C4-2B (cell line): ENCODE results near the gene RNF214.

ENCODE experiments used
- H3K27ac ChIP-seq: fragments of 450-650 bp; 2 replicates; pipeline ENCODE4 v1.5.1; 2017
- CTCF ChIP-seq: fragments of 450-650 bp; conservative IDR thresholded peaks from 2 replicates; pipeline ENCODE4 v1.5.1; 2017; ENCODE audit warnings: mild to moderate bottlenecking
- ZFX ChIP-seq: fragments of 450-650 bp; IDR thresholded peaks from 2 replicates; pipeline ENCODE4 v1.6.1; 2017

Gene RNF214

DNA sequence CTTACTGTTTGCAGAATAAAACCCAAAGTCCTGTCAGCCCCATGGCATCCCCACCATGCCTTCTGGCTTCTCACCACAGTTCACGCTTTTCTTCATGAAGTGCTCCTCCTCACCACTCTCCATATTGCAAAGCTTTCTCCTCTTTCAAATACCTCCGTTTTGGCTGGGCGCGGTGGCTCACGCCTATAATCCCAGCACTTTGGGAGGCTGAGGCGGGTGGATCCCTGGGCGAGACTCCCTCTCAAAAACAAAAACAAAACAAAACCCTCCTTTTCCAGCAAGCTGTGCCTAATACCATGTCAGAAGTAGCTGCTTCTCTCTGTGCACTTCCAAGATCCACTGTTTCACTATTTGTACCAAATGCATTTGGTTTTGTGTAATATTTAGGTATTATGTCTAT, 76.8 kb downstream of the RNF214 start:
- TF ChIP-seq ZFX (no peak), CTCF (no peak)
- H3K27ac ChIP-seq, result no peak overlapping the region

- H3K27ac ChIP-seq, result no peak overlapping the region
- TF ChIP-seq ZFX (no peak), CTCF (no peak)
Measured at GRCh38 chr11:117313091-117313490, 80.6 kb downstream of the RNF214 start.

DNA sequence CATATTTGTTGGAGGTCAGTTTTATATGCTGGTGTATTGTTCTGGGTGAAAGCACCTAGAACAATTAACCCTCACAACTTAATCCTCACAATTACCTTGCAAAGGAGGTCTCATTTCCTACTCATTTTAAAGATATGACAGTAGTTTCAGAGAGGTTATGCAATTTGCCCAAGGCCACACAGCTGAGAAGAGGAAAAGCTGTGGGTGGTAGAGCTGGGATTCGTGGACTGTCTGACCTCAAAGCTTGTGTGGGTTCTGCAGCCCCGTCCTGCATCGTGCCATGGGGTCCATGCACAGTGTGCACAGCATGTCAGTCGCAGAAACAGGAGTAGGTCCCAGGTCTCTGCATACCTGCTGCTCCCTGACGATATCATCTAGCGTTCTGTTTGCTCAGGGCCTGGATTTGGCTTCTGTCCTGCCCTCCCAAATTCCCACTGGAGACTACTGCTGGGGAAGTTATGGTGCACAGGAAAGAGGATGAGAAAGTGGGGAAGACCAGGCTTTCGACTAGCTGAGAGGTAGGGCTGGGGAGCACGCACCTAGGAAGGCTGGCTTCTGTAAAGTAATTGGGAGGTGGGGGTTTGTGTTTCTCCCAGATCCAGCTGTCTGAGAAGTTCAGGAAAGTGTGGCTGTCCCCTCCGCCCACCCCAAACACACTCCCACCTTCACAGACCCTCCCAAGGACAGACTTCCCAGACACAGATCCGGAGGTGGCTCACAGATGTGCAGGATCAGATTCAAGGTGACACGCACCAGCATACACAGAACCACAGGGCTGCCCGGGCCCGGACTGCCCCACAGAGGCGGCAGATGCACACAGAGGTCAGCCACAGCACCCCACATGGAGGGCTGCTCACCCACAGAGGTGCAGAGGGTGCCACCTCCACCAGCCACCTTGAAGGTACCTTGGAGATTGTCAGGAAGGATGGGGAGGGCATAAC, 81.6 kb downstream of the RNF214 start:
- H3K27ac ChIP-seq, result peak overlapping the region; percentile 8; the same call in 1 of the 2 replicates
- TF ChIP-seq ZFX (no peak), CTCF (no peak)

GRCh38 chr11:117314840-117315239, 82.4 kb downstream of the RNF214 start:
- H3K27ac ChIP-seq, result no peak overlapping the region; the same call in 1 of the 2 replicates

DNA sequence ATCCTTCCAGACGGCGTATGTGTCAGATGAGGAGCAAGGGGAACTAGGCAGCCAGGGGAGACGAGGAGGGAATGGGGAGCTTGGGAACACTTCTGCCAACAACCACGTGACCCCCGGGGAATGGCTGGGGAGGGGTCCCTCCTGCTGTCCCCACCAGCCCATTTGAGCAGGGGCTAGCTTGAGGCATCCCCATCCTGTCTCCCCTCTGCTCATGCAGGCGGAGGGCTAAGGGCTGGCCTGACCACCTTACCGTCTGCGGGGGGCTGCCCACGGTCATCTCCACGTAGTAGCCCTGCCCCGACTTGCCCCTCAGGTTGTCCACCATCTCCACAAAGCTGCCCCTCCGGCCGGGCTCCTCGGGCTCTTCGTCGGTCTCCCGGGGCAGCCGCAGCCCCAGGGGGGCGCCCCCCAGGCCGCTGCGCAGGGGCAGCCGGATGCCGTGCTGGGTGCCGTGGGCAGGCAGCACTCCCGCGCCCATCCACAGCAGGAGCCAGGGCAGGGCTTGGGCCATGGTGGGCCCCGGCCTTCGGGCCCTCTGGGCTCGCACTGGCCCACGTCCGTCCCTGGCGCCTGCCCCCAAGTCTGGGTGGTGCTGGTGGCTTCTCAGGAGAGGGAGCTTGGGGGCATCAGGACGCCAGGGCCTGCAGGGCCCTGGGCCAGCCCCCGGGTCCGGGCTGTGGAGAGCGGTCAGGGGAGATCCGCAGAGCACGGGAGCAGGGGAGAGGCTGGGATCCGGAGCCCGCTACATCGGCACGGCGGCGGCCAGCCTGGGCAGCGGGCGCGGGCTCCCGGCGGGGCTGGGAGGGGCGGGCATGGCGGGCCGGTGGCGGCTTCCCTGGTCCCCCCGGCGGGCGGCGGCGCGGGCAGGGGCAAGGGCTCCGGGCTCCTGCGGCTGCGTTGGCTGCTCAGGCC, 83.1 kb downstream of the RNF214 start:
- TF ChIP-seq CTCF, result no peak
- 0 out of 2 replicates have a peak, but pooled peaks have one; percentile 43 for TF ChIP-seq ZFX
- H3K27ac ChIP-seq, result peak overlapping the region; percentile 35

More at GRCh38 chr11:117314840-117315239, 82.4 kb downstream of the RNF214 start:
- no peak for TF ChIP-seq ZFX
- no peak for TF ChIP-seq CTCF

DNA sequence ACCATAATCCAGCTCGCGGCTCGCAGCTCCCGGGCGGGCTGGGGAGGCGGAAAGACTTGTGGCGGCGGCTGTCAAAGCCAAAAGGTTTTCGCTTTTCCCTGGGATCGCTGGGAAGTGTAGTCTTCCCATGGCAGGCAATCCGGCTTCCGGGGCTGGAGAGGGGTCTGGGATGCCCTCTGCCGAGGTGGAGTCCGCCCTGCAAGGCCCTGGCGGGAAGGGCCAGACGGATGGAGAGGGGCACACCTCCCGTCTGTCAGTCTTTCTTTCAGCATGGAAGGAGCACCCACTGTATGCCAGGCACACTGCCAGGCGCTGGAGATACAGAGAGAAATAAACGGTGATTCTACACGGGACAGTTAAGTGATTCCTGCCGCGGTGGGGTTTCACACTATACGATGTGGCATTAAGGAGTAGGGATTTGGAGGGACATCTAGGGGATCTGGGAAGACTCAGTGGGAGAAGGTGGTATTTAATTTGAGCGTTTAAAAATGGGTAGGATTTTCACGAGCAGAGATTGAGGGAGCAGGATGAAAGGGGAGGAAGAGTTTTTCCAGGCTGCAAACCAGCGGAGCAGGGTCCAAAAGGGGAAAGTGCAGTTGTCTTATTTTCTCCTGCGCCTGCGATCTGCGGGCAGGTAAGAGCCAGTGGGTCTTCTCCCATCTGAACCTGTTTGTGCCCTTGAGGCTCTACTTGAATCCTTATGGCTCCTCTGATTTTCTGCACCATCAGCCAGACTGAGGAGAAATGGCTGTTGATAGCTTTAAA, 83.9 kb downstream of the RNF214 start, which contains the start of gene BACE1:
Gene BACE1 (minus strand): TSS at position 60 of the 765 bp plus-strand sequence. CDS start 461 bp downstream, outside the sequence.
- H3K27ac ChIP-seq, result peak within 1 kb of the TSS; percentile 35
- no peak for TF ChIP-seq CTCF
- TF ChIP-seq ZFX, result no peak
